Activated CD4-positive, alpha-beta T cell treated with anti-CD3 and anti-CD28 coated beads, Interleukin-2, amount 10 ng/mL, durations not matched to agents 24 days and 14 days (primary cell): Measurements from ENCODE around the gene HS3ST4. TPM values are rescaled to one million over a fixed set of nuclear protein-coding genes. Genes with fewer than 3 reads are reported as not detected.
"Not testable (repeated sequence)": the region's sequence is repeated elsewhere in the genome, so short reads cannot be mapped to it uniquely, and the experiment has no call there.

ENCODE experiments used
- DNase-seq: peaks from one replicate; pipeline ENCODE4 v3.0.0; 2022
- H3K27ac Mint-ChIP-seq: one replicate; pipeline ENCODE4 v1.8.0; 2022; ENCODE audit warnings: mild to moderate bottlenecking, mixed read lengths
- H3K27me3 Mint-ChIP-seq: one replicate; pipeline ENCODE4 v1.8.0; 2022; ENCODE audit warnings: mixed read lengths
- H3K36me3 Mint-ChIP-seq: one replicate; pipeline ENCODE4 v1.8.0; 2022; ENCODE audit warnings: low read depth, mild to moderate bottlenecking, mixed read lengths
- H3K4me1 Mint-ChIP-seq: one replicate; pipeline ENCODE4 v1.8.0; 2021; ENCODE audit warnings: mixed read lengths
- H3K4me3 Mint-ChIP-seq: one replicate; pipeline ENCODE4 v1.8.0; 2022; ENCODE audit warnings: mild to moderate bottlenecking, moderate library complexity, mixed read lengths
- H3K9me3 Mint-ChIP-seq: one replicate; pipeline ENCODE4 v1.8.0; 2021; ENCODE audit warnings: mixed read lengths
- intact Hi-C: fragments of 100-400 bp; cut with micrococcal nuclease; formaldehyde crosslinking; loops from one replicate; pipeline ENCODE4 v1.15.1; 2023
- total RNA-seq: library from RNA; stranded (reverse); gene quantifications from 2 replicates; pipeline ENCODE4 v1.2.3, GENCODE V29; 2022

The HS3ST4 gene
- total RNA-seq, 1 donor from 2014 or later, result not detected

DNA sequence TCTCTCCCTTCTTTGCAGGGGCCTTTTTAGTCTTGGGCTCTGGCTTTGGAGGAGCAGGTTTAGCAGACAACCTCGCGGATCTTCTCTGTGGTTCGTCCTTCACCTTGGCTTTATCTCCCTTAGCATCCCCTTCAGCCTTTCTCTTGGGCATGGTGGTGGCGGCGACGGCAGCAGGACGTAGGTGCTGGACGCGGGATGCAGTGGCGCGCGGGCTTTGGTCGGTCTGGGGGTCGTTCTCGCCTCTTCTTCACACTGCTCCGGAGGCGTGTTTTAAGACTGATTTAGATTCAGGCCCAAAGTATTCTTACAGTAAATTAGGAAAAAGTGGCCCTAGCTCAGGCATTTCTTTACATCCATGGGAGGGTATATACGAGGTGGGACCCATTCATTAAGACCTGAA is 340.9 kb downstream of the HS3ST4 start:
- H3K36me3 Mint-ChIP-seq, H3K27me3 Mint-ChIP-seq, DNase-seq, H3K4me1 Mint-ChIP-seq, H3K9me3 Mint-ChIP-seq, H3K27ac Mint-ChIP-seq, intact Hi-C loops, H3K4me3 Mint-ChIP-seq: not testable (repeated sequence)

GRCh38 chr16:26041952-26042668 is 350.4 kb downstream of the HS3ST4 start:
- H3K27me3 Mint-ChIP-seq, result no peaks in the 10 kb centered on the region
- intact Hi-C loops, result no loop called here
- H3K36me3 Mint-ChIP-seq, result no peaks in the 10 kb centered on the region
- DNase-seq, result no peak
- no peak overlapping the region for H3K4me3 Mint-ChIP-seq
- H3K27ac Mint-ChIP-seq, result no peak overlapping the region
- H3K9me3 Mint-ChIP-seq, result no peaks in the 10 kb centered on the region
- no peaks in the 10 kb centered on the region for H3K4me1 Mint-ChIP-seq

GRCh38 chr16:26050472-26050871 is 358.7 kb downstream of the HS3ST4 start:
- no peak for DNase-seq
- Mint-ChIP-seq H3K4me1 (no peaks in the 10 kb centered on the region), H3K9me3 (no peaks in the 10 kb centered on the region), H3K27me3 (no peaks in the 10 kb centered on the region), H3K27ac (no peak overlapping the region), H3K36me3 (no peaks in the 10 kb centered on the region), H3K4me3 (no peak overlapping the region)
- intact Hi-C loops, result no loop called here

DNA sequence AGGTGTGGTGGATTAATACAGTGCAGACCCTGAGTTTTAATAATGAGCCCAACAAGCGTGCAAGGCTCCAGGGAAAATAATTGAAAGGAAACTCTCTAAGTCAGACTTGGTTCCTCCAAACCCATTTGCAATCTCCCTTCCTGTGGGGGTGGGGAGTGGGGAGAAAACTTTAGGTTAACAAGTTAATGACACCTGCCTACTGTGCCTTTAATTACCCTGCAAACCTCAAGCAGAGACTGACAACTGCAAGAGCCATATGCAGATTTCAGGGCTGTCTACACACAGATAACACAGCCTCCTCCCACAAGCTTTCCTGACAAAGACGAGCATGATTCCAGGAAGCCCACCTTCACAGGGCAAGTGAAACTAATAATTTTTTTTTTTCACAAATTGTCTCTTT is 359.3 kb downstream of the HS3ST4 start:
- intact Hi-C loops, result no loop called here
- no peaks in the 10 kb centered on the region for H3K27me3 Mint-ChIP-seq
- H3K9me3 Mint-ChIP-seq, result no peaks in the 10 kb centered on the region
- no peaks in the 10 kb centered on the region for H3K4me1 Mint-ChIP-seq
- H3K27ac Mint-ChIP-seq, result no peak overlapping the region
- no peak for DNase-seq
- no peaks in the 10 kb centered on the region for H3K36me3 Mint-ChIP-seq
- no peak overlapping the region for H3K4me3 Mint-ChIP-seq

- Mint-ChIP-seq H3K27me3 (no peaks in the 10 kb centered on the region), H3K36me3 (no peaks in the 10 kb centered on the region), H3K9me3 (no peaks in the 10 kb centered on the region), H3K27ac (no peak overlapping the region), H3K4me1 (no peaks in the 10 kb centered on the region), H3K4me3 (no peak overlapping the region)
- DNase-seq, result no peak
- intact Hi-C loops, result no loop called here
These were observed 362.1 kb downstream of the HS3ST4 start for GRCh38 chr16:26053889-26054288.

GRCh38 chr16:26058326-26058725 is 366.6 kb downstream of the HS3ST4 start:
- no peak overlapping the region for H3K4me3 Mint-ChIP-seq
- H3K4me1 Mint-ChIP-seq, result no peaks in the 10 kb centered on the region
- H3K27me3 Mint-ChIP-seq, result no peaks in the 10 kb centered on the region
- H3K9me3 Mint-ChIP-seq, result no peaks in the 10 kb centered on the region
- H3K36me3 Mint-ChIP-seq, result no peaks in the 10 kb centered on the region
- no peak for DNase-seq
- no peak overlapping the region for H3K27ac Mint-ChIP-seq
- intact Hi-C loops, result no loop called here

DNA sequence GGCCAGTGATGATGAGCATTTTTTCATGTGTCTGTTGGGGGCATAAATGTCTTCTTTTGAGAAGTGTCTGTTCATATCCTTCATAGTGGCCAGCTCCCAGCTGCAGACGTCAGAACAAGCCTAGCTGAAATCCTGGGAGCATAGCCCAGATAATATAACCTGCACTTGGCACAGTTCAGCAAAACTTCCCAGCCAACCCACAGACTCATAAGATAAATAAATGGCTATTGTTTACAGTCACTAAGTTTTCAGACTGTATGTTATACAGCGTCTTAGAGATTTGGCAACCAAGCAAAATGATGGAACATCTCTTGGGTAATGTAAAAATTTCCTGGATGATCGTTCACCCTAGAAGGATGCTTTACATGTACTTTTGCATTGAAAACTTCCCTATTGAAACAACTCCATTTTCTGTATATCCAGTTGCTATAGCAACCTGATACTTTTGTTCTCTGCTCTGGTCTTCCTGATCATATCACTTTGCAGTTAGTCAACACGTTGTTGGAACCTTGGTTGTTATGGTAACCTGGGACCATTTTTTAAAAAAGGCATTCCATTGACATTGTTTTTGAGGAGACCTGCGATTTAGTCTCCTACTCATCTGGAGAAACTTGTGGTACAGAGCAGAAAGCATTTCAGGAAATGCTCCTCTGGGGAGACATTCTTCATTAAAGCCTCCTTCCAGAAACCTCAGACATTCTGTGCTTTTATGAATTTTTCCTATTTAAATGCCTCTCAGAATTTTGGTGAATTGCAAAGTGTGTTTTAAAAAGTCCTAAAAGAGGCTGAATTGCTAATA is 378.7 kb downstream of the HS3ST4 start:
- DNase-seq, result no peak
- Mint-ChIP-seq H3K4me3 (no peak overlapping the region), H3K27ac (no peak overlapping the region), H3K9me3 (peaks cover 3% of the 10 kb centered on the region), H3K27me3 (no peaks in the 10 kb centered on the region), H3K36me3 (no peaks in the 10 kb centered on the region), H3K4me1 (no peaks in the 10 kb centered on the region)
- intact Hi-C loops, result no loop called here

- no peaks in the 10 kb centered on the region for H3K36me3 Mint-ChIP-seq
- peaks cover 3% of the 10 kb centered on the region for H3K9me3 Mint-ChIP-seq
- H3K4me3 Mint-ChIP-seq, result no peak overlapping the region
- H3K4me1 Mint-ChIP-seq, result no peaks in the 10 kb centered on the region
- no peak overlapping the region for H3K27ac Mint-ChIP-seq
- no peak for DNase-seq
- intact Hi-C loops, result no loop called here
- no peaks in the 10 kb centered on the region for H3K27me3 Mint-ChIP-seq
These were observed 379.5 kb downstream of the HS3ST4 start for GRCh38 chr16:26071101-26071866.

- no peaks in the 10 kb centered on the region for H3K4me1 Mint-ChIP-seq
- no peaks in the 10 kb centered on the region for H3K36me3 Mint-ChIP-seq
- H3K9me3 Mint-ChIP-seq, result peaks cover 3% of the 10 kb centered on the region
- no peak overlapping the region for H3K4me3 Mint-ChIP-seq
- intact Hi-C loops, result no loop called here
- H3K27me3 Mint-ChIP-seq, result no peaks in the 10 kb centered on the region
- no peak for DNase-seq
- H3K27ac Mint-ChIP-seq, result no peak overlapping the region
These were observed 387.1 kb downstream of the HS3ST4 start for GRCh38 chr16:26078716-26079355.

- Mint-ChIP-seq H3K4me1 (no peaks in the 10 kb centered on the region), H3K4me3 (no peak overlapping the region), H3K36me3 (no peaks in the 10 kb centered on the region), H3K27ac (no peak overlapping the region), H3K9me3 (no peaks in the 10 kb centered on the region), H3K27me3 (no peaks in the 10 kb centered on the region)
- no peak for DNase-seq
- intact Hi-C loops, result no loop called here
These were observed 395.3 kb downstream of the HS3ST4 start for GRCh38 chr16:26087091-26087490.

GRCh38 chr16:26091511-26091910 is 399.8 kb downstream of the HS3ST4 start:
- Mint-ChIP-seq H3K4me1 (no peaks in the 10 kb centered on the region), H3K9me3 (peaks cover 5% of the 10 kb centered on the region), H3K36me3 (no peaks in the 10 kb centered on the region), H3K27ac (no peak overlapping the region), H3K27me3 (no peaks in the 10 kb centered on the region), H3K4me3 (no peak overlapping the region)
- DNase-seq, result no peak
- intact Hi-C loops, result no loop called here

DNA sequence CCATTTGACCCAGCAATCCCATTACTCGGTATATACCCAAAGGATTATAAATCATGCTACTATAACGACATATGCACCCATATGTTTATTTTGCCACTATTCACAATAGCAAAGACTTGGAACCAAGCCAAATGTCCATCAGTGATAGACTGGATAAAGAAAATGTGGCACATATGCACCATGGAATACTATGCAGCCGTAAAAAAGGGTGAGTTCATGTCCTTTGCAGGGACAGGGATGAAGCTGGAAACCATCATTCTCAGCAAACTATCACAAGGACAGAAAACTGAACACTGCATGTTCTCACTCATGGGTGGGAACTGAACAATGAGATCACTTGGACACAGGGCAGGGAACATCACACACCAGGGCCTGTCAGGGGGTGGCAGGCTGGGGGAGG is 406.4 kb downstream of the HS3ST4 start:
- not testable (repeated sequence) for H3K27ac Mint-ChIP-seq, H3K4me1 Mint-ChIP-seq

GRCh38 chr16:26102369-26102768 is 410.6 kb downstream of the HS3ST4 start:
- Mint-ChIP-seq H3K4me1 (no peaks in the 10 kb centered on the region), H3K9me3 (peaks cover 6% of the 10 kb centered on the region), H3K27me3 (no peaks in the 10 kb centered on the region), H3K36me3 (no peaks in the 10 kb centered on the region), H3K4me3 (no peak overlapping the region), H3K27ac (no peak overlapping the region)
- intact Hi-C loops, result no loop called here
- no peak for DNase-seq

More for the DNA sequence above, 406.4 kb downstream of the HS3ST4 start:
- H3K36me3 Mint-ChIP-seq, H3K9me3 Mint-ChIP-seq, intact Hi-C loops, H3K27me3 Mint-ChIP-seq, H3K4me3 Mint-ChIP-seq, DNase-seq: not testable (repeated sequence)
